Measurements from ENCODE around the gene TOMM7.
"Not testable (repeated sequence)": the region's sequence is repeated elsewhere in the genome, so short reads cannot be mapped to it uniquely, and the experiment has no call there.

Gene TOMM7

GRCh38 chr7:22843681-22844309 is 21.1 kb upstream of the TOMM7 start:
- no peak for DNase-seq (ENCODE audit: low read depth)
- TF ChIP-seq MYC (IDR thresholded peaks at IDR 0.05; ENCODE audit: low read depth, low read length), result no peak
- TF ChIP-seq CTCF (IDR thresholded peaks at IDR 0.05; ENCODE audit: low read depth, low read length), result no peak
- no peak for TF ChIP-seq MAX (IDR thresholded peaks at IDR 0.05; ENCODE audit: low read depth, low read length)
- no peak for TF ChIP-seq POLR2A (IDR thresholded peaks at IDR 0.05; ENCODE audit: extremely low read depth, insufficient read length)
- no peak overlapping the region for H3K4me3 ChIP-seq (ENCODE audit: low read depth, low read length)

- TF ChIP-seq MYC (IDR thresholded peaks at IDR 0.05; ENCODE audit: low read depth, low read length) (no peak), MAX (IDR thresholded peaks at IDR 0.05; ENCODE audit: low read depth, low read length) (no peak), CTCF (IDR thresholded peaks at IDR 0.05; ENCODE audit: low read depth, low read length) (no peak), POLR2A (IDR thresholded peaks at IDR 0.05; ENCODE audit: extremely low read depth, insufficient read length) (no peak)
These were observed 20.3 kb upstream of the TOMM7 start for GRCh38 chr7:22842973-22843372.

GRCh38 chr7:22842383-22842941 is 19.8 kb upstream of the TOMM7 start:
- no peak overlapping the region for H3K4me3 ChIP-seq (ENCODE audit: low read depth, low read length)
- DNase-seq (ENCODE audit: low read depth), result no peak
- TF ChIP-seq MAX (IDR thresholded peaks at IDR 0.05; ENCODE audit: low read depth, low read length) (no peak), POLR2A (IDR thresholded peaks at IDR 0.05; ENCODE audit: extremely low read depth, insufficient read length) (no peak), MYC (IDR thresholded peaks at IDR 0.05; ENCODE audit: low read depth, low read length) (no peak), CTCF (IDR thresholded peaks at IDR 0.05; ENCODE audit: low read depth, low read length) (no peak)

More at GRCh38 chr7:22842973-22843372, 20.3 kb upstream of the TOMM7 start:
- H3K4me3 ChIP-seq (ENCODE audit: low read depth, low read length), result no peak overlapping the region
- no peak for DNase-seq (ENCODE audit: low read depth)

GRCh38 chr7:22841954-22842353 is 19.3 kb upstream of the TOMM7 start:
- TF ChIP-seq MYC (IDR thresholded peaks at IDR 0.05; ENCODE audit: low read depth, low read length) (no peak), POLR2A (IDR thresholded peaks at IDR 0.05; ENCODE audit: extremely low read depth, insufficient read length) (no peak), CTCF (IDR thresholded peaks at IDR 0.05; ENCODE audit: low read depth, low read length) (no peak), MAX (IDR thresholded peaks at IDR 0.05; ENCODE audit: low read depth, low read length) (no peak)
- no peak for DNase-seq (ENCODE audit: low read depth)
- H3K4me3 ChIP-seq (ENCODE audit: low read depth, low read length), result no peak overlapping the region

GRCh38 chr7:22837308-22837707 is 14.7 kb upstream of the TOMM7 start:
- no peak overlapping the region for H3K4me3 ChIP-seq (ENCODE audit: low read depth, low read length)
- DNase-seq (ENCODE audit: low read depth), result no peak
- no peak for TF ChIP-seq CTCF (IDR thresholded peaks at IDR 0.05; ENCODE audit: low read depth, low read length)
- TF ChIP-seq POLR2A (IDR thresholded peaks at IDR 0.05; ENCODE audit: extremely low read depth, insufficient read length), result no peak
- no peak for TF ChIP-seq MAX (IDR thresholded peaks at IDR 0.05; ENCODE audit: low read depth, low read length)
- TF ChIP-seq MYC (IDR thresholded peaks at IDR 0.05; ENCODE audit: low read depth, low read length), result no peak

- DNase-seq (ENCODE audit: low read depth); H3K4me3 ChIP-seq (ENCODE audit: low read depth, low read length): not testable (repeated sequence)
These were observed 13.9 kb upstream of the TOMM7 start for GRCh38 chr7:22836506-22836905.
